Subcutaneous adipose tissue (tissue), 4 donors: Measurements from ENCODE around the gene RNF40. TPM values are rescaled to one million over a fixed set of nuclear protein-coding genes. Genes with fewer than 3 reads are reported as not detected.

Experiments used
- total RNA-seq, 4 donors: library from RNA; depleted of rRNA; stranded (reverse); fragments of >200 nt; gene quantifications; one replicate each; pipeline ENCODE4 v1.1.0, GENCODE V29; 2016
- TF ChIP-seq, protein P1 (sequence below): fragments of 450-650 bp; IDR thresholded peaks from one replicate; pipeline ENCODE4 v1.5.1; 2016; ENCODE audit warnings: low read depth, mild to moderate bottlenecking, control low read depth, antibody characterized with exemption, moderate library complexity

Gene RNF40
- total RNA-seq, 4 donors from 2014 or later, result 37.8 to 78.7 (median 54.2) TPM

DNA sequence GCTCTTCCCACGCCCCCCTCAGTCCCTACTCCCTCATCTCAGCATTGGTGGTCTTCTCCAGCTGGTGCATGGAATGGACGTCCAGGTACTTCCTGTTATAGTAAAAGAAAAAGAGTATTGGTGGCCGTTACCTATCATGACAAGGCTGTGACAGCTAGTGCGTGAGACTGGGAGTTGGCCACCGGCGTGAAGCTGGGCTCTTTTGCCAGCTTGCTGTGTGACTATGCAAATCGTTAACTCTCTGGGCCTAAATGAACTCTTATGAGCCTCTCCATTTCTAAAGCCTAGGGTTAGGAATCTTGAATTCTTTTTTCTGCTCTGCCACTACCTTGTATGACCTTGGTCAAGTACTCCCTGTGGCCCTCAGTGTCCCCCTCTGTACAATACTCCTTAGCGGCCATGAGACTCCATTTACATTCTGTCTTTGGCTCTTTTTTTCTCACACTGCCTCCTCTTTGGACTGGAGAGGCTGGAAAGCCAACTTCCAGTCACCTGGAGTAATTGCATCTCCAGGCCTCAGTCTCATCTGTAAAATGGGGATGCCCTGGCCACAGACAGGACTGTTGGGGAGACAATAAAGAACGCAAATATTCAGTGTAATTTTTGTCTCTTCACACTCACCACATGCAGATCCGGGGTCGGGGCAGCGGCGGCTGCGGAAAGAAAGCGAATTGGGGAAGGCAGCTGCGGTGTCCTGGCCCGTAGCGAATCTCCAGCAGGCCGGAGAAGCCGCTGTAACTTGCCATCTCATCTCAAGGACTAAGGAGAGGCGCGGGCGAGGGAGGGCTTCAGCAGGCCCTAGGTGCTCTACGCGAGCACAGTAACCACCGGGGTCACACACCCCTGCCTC is 1.3 kb upstream of the RNF40 start:
- TF ChIP-seq, protein P1, sequence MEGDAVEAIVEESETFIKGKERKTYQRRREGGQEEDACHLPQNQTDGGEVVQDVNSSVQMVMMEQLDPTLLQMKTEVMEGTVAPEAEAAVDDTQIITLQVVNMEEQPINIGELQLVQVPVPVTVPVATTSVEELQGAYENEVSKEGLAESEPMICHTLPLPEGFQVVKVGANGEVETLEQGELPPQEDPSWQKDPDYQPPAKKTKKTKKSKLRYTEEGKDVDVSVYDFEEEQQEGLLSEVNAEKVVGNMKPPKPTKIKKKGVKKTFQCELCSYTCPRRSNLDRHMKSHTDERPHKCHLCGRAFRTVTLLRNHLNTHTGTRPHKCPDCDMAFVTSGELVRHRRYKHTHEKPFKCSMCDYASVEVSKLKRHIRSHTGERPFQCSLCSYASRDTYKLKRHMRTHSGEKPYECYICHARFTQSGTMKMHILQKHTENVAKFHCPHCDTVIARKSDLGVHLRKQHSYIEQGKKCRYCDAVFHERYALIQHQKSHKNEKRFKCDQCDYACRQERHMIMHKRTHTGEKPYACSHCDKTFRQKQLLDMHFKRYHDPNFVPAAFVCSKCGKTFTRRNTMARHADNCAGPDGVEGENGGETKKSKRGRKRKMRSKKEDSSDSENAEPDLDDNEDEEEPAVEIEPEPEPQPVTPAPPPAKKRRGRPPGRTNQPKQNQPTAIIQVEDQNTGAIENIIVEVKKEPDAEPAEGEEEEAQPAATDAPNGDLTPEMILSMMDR, result no peak

DNA sequence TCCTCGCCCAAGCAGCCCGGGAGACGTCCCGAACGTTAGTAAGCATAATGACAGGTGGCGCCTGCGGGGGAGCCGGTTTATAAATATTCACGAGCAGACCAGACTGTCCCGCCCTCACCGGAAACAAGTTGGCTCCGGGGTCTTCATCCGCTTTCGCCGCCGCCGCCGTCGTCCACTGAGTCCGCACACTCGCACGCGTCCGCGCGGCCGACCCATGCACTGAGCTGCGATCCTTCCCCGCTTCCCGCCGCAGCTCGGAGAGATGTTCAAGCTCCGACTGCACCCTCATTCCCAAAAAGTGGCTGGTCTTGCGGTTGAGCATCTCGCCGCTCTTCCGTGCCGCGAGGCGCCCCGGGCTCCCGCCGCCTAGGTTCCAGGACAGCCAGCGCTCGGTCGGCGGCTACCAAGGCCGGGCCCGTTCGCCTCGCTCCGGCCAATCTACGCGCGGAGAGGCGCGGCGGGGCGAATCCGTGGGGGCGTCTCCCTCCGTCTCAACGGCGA is 645 bp upstream of the RNF40 start:
- TF ChIP-seq, protein P1, result no peak

DNA sequence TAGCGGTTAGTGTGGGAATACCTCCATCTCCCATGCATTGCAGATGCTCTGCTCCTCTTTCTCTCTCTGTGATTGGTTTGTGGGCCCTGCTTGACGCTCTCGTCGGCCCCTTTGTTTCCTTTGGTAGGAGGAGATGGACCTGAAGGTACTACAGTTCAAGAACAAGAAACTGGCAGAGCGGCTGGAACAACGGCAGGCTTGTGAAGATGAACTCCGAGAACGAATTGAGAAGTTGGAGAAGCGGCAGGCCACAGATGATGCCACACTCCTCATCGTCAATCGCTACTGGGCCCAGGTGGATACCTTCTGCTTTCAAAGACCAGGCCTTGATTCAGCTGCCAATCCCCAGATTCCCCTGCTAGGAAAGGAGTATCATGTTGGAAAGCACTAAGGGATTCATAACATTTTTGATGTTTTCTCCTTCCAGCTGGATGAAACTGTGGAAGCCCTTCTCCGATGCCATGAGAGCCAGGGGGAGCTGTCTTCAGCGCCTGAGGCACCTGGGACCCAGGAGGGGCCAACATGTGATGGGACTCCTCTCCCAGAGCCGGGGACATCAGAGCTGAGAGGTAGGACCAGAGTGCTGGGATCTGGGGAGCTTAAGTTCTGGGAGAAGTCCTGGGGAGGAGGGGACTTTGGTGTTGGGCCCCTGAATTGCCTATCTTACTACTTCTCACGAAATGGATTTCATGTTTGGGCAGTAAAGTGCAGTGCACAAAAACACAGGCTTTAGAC is 1.0 kb downstream of the RNF40 start:
- TF ChIP-seq, protein P1, result no peak

DNA sequence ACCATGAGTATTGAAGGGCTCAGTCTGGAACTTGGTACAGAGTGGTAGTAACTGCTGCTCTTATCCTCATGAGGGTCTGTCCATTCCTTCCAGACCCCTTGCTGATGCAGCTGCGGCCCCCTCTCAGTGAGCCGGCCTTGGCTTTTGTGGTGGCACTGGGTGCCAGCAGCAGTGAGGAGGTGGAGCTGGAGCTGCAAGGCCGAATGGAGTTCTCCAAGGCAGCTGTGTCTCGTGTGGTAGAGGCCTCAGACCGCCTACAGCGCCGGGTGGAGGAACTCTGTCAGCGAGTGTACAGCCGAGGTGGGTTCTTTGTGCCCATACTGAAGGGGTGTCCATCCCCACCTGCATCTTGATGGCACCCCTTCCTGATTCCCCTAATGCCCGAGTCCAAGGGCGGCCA is 2.0 kb downstream of the RNF40 start:
- TF ChIP-seq, protein P1, result no peak

DNA sequence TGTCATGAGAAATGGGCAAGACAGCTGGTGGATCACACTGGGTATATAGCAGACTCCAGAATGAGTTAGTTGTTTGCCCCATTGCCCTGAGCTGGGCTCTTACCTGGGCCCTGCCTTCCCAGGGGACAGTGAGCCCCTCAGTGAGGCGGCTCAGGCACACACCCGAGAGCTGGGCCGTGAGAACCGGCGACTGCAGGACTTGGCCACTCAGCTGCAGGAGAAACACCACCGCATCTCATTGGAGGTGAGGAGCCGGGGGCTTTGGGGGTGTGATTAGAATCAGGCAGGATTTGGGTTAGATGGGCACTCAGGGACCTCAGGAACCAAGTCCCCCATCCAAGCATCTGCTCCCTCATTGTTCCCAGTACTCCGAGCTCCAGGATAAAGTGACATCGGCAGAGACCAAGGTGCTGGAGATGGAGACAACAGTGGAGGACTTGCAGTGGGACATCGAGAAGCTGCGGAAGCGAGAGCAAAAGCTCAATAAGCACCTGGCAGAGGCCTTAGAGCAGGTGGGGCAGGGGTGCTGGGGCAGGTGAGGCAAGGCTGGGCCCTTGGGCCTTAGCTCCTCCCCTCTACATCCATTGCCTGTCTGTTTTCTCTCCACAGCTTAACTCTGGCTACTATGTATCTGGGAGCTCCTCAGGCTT is 2.8 kb downstream of the RNF40 start:
- TF ChIP-seq, protein P1, result no peak

DNA sequence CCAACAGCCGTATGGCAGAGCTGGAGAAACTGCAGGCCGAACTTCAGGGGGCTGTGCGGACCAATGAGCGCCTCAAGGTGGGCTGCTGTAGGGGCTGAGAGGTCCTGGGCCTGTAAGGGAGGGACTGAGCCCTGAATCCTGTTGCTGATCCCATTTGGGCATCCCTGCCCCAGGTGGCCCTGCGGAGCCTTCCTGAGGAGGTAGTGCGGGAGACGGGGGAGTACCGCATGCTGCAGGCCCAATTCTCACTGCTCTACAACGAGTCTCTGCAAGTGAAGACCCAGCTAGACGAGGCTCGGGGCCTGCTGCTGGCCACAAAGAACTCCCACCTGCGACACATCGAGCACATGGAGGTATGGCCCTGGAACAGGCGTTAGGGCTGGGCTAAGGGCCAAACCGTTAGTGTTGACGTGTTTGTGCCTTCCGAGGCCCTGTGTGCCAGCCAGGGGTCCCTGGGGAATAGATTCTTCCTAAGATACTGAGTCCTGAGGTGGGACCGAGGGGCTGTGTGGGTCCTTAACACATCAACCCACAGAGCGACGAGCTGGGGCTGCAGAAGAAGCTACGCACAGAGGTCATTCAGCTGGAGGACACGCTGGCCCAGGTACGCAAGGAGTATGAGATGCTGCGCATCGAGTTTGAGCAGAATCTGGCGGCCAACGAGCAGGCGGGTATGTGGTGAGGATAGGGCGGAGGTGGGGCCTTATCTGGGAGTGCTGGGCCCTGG is 4.2 kb downstream of the RNF40 start:
- TF ChIP-seq, protein P1, result no peak
